ENCODE measurements around the gene FGF4.

Gene FGF4, protein sequence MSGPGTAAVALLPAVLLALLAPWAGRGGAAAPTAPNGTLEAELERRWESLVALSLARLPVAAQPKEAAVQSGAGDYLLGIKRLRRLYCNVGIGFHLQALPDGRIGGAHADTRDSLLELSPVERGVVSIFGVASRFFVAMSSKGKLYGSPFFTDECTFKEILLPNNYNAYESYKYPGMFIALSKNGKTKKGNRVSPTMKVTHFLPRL

DNA sequence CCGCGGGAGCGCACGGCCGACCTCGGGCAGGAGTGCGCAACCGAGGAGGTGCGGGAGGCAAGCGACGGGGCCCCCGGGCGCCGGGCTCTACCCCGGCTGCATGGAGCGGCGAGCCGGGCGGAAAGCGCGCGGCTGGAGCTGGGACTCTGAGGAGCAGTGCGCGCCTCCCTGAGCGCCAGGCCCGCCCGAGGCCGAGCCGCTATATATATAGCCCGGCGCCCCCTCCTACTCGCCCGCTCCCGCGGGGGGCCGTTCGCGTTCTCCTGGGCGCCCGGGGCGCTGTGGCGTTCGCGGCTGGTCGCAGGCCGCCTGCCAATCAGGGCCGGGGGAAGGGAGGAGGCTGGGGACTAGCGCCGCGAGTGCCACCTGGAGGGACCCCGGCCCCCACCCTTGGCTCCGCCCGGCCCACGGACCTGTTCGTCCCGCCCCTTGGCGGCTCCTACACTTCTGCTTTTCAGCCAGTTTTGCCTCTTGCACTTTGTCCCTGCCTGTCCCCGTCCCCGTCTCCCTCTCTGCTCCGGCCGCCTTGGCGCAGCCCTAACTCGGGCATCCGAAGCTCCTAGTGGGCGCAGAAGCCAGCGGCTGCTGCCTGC lies at the start of gene FGF4:
Gene FGF4 (minus strand): TSS at position 179 of the 593 bp plus-strand sequence. CDS start 257 bp downstream, outside the sequence.
- DNase-seq (ENCODE audit: low spot score), result no peak

- DNase-seq (ENCODE audit: low spot score), result peak; percentile 62
These were observed 48.6 kb upstream of the FGF4 start for GRCh38 chr11:69823641-69824265.

DNA sequence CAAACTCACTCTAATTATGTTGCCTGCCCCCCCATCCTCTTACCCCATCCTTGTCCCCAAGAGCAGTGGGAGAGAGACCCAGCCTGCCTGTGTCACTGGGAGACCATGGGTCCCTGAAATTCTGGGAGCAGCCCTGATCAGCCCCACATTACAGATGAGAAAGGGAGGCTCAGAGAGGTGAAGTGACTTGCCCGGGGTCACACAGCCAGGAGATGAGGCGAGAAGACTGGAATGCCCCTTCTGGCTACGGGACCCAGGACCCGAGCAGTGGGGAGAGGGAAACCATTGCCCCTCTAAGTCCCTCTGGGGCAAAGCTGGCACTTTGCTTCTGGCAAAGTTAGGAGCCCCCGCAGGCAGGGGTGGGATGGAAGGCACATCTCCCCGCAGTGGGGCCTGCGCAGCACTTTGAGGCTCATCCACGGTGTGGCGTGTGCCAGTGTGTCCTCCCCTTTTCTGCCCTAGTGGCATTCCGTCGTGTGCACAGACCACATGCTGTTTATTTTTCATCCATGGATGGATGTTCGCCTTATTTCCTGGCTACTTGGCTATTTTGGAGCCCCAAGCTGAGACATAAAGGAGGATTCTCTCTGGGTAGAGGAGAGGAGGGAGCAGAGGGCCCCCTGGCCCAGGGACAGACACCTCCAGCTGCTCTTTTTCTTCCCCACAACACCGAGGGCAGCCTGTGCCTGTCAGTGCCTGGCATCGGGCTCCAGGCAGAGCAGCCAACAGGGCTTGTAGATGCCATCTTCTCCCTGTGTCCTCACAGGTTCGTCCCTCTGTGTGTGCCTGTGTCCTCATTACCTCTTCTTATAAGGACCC lies 47.7 kb upstream of the FGF4 start:
- peak; percentile 75 for DNase-seq (ENCODE audit: low spot score)

GRCh38 chr11:69821511-69822040 lies 46.4 kb upstream of the FGF4 start:
- peak; percentile 96 for DNase-seq (ENCODE audit: low spot score)

GRCh38 chr11:69820441-69820840 lies 45.3 kb upstream of the FGF4 start:
- DNase-seq (ENCODE audit: low spot score), result no peak

- DNase-seq (ENCODE audit: low spot score), result peak; percentile 62
These were observed 44.5 kb upstream of the FGF4 start for GRCh38 chr11:69819541-69820070.

GRCh38 chr11:69818603-69819441 lies 43.7 kb upstream of the FGF4 start, which contains the start of gene FGF3:
TSS of gene FGF3 (minus strand) at chr11:69819416. CDS start at chr11:69818933, 483 bp downstream.
- DNase-seq (ENCODE audit: low spot score), result no peak

- no peak for DNase-seq (ENCODE audit: low spot score)
These were observed 43.1 kb upstream of the FGF4 start for GRCh38 chr11:69818231-69818602.

GRCh38 chr11:69817265-69818230 lies 42.4 kb upstream of the FGF4 start:
- peak; percentile 60 for DNase-seq (ENCODE audit: low spot score)

GRCh38 chr11:69816671-69817070 lies 41.5 kb upstream of the FGF4 start:
- DNase-seq (ENCODE audit: low spot score), result no peak

DNA sequence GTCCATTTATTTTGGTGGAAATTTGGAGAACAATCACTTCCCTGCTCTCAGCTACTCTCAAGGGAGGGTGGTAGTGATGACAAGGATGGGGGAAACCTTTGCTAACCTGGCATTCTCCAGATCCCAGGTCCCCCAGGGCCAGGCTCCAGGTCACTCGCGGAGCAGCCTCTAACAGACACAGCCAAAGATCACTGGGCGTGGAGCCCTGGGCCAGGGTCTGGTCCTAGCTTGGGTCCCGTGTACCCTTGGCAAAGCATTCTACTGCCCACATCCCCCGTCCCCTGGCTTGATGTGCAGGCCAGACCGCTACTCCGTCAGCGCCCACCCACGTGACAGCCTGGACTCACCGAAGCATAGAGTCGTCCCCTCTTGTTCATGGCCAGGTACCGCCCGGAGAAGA lies 40.8 kb upstream of the FGF4 start:
- DNase-seq (ENCODE audit: low spot score), result no peak

DNA sequence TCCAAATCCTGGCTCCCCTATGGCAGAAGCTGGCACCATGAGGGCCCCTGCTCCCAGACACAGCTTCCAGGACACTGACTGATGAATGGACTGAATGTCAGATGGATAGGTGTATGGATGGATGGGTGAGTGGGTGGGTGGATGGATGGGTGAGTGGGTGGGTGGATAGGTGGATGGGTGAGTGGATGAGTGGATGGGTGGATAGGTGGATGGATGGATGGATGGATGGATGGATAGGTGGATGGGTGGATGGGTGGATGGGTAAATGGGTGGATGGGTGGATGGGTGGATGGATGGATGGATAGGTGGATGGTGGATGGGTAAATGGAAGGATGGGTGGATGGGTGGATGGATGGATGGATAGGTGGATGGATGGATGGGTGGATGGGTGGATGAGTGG lies 39.8 kb upstream of the FGF4 start:
- no peak for DNase-seq (ENCODE audit: low spot score)

DNA sequence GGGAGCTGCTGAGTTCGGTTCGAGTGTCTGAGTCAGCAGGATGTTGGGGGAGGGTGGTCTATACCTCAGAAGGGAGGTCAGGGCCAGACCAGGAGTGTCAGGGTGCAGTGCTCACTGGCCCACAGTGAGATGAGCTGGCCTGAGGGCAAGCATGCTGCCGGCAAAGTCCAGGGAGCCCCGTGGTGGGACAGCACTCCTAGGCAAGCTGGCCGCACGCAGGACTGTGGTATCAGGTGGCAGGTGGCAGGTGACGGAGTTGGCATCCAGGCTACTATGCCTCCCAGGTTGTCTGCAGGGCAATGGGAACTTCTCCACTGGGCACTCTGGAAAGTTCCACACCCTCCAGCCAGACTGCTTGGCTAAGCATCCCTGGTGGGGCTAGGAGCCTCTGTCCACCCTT lies 39.3 kb upstream of the FGF4 start:
- DNase-seq (ENCODE audit: low spot score), result no peak

DNA sequence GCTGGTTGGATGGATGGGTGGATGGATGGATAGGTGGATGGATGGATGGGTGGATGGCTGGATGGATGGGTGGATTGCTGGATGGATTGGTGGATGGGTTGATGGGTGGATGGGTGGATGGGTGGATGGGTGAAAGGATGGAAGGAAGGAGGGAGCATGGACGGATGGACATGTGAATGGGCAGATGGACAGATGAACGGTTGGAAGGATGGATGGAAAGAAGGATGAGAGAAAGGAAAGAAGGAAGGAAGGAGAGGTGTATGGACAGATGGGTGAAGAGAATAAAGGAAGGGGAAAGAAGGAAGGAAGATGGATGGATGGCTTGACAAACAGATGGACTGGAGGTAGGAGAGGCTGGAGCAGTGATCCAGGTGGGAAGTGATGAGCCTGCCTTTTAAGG lies 38.7 kb upstream of the FGF4 start:
- no peak for DNase-seq (ENCODE audit: low spot score)

GRCh38 chr11:69812946-69813345 lies 37.8 kb upstream of the FGF4 start:
- no peak for DNase-seq (ENCODE audit: low spot score)

DNA sequence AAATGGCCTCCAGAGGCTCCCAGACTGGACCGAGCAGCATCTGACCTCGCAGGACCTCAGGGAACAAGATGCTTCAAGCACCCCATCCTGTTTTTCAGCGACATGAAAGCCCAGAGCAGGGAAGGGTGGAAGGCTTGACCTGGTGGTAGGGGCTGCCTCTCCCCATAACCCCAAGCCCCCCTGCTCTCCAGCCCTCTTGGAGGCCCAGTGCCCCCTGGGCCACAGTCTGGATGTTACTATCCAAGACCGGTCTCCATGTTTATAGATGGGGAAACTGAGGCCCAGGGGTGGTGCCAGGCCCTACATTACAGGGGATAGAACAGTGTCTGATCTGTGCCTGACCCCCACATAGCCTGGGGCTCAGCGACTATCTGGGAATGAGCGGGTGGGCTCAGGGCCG lies 37.1 kb upstream of the FGF4 start:
- no peak for DNase-seq (ENCODE audit: low spot score)

GRCh38 chr11:69811431-69811830 lies 36.3 kb upstream of the FGF4 start:
- DNase-seq (ENCODE audit: low spot score), result no peak

- no peak for DNase-seq (ENCODE audit: low spot score)
These were observed 35.4 kb upstream of the FGF4 start for GRCh38 chr11:69810289-69811118.

DNA sequence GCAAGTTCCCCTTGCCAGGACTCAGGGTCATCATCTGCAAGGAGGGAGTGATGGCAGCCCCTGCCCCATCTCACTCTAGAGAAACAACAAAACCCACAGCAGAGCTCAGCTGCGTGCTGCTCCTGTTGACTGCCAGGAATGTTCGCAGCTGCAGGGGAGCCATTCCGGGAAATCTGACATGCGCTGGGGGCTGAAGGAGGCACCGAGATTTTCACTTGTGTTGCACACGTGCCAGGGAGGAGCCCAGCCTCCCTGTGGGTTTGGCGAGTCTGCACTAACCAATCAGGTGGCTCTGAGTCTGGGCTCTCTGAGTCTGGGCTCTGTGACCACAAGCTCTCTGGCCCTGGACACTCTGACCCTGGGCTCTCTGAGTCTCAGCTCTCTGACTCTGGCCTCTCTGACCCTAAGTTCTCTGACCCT lies 33.5 kb upstream of the FGF4 start:
- DNase-seq (ENCODE audit: low spot score), result no peak

Data from SW480 (cell line).